Measurements from ENCODE around the gene FRMD5.
"Not testable (repeated sequence)": the region's sequence is repeated elsewhere in the genome, so short reads cannot be mapped to it uniquely, and the experiment has no call there.

FRMD5 gene

GRCh38 chr15:44195151-44195740, at the start of gene FRMD5:
FRMD5 (minus strand) TSS chr15:44195271.
- DNase-seq (ENCODE audit: low spot score), result peak; percentile 96

- DNase-seq (ENCODE audit: low spot score), result no peak
Measured at GRCh38 chr15:44243829-44244228, 48.8 kb upstream of the FRMD5 start.

- DNase-seq (ENCODE audit: low spot score), result no peak
Measured at GRCh38 chr15:44243141-44243540, 48.1 kb upstream of the FRMD5 start.

GRCh38 chr15:44231842-44232241, 36.8 kb upstream of the FRMD5 start:
- no peak for DNase-seq (ENCODE audit: low spot score)

- not testable (repeated sequence) for DNase-seq (ENCODE audit: low spot score)
Measured at GRCh38 chr15:44229301-44229700, 34.2 kb upstream of the FRMD5 start.

- DNase-seq (ENCODE audit: low spot score), result no peak
Measured at GRCh38 chr15:44227584-44227983, 32.5 kb upstream of the FRMD5 start.

- not testable (repeated sequence) for DNase-seq (ENCODE audit: low spot score)
Measured at GRCh38 chr15:44227001-44227400, 31.9 kb upstream of the FRMD5 start.

GRCh38 chr15:44222478-44222877, 27.4 kb upstream of the FRMD5 start:
- DNase-seq (ENCODE audit: low spot score), result no peak

GRCh38 chr15:44219073-44219472, 24.0 kb upstream of the FRMD5 start:
- DNase-seq (ENCODE audit: low spot score), result no peak

GRCh38 chr15:44216958-44217357, 21.9 kb upstream of the FRMD5 start:
- DNase-seq (ENCODE audit: low spot score), result no peak

- DNase-seq (ENCODE audit: low spot score), result peak; percentile 64
Measured at GRCh38 chr15:44215594-44215993, 20.5 kb upstream of the FRMD5 start.

- no peak for DNase-seq (ENCODE audit: low spot score)
Measured at GRCh38 chr15:44208956-44209355, 13.9 kb upstream of the FRMD5 start.

- peak; percentile 35 for DNase-seq (ENCODE audit: low spot score)
Measured at GRCh38 chr15:44207643-44208042, 12.6 kb upstream of the FRMD5 start.

GRCh38 chr15:44199393-44199792, 4.3 kb upstream of the FRMD5 start:
- DNase-seq (ENCODE audit: low spot score), result no peak

GRCh38 chr15:44194323-44195150, 534 bp downstream of the FRMD5 start:
- DNase-seq (ENCODE audit: low spot score), result peak; percentile 42

- DNase-seq (ENCODE audit: low spot score), result peak; percentile 45
Measured at GRCh38 chr15:44193651-44194322, 1.3 kb downstream of the FRMD5 start.

- DNase-seq (ENCODE audit: low spot score), result no peak
Measured at GRCh38 chr15:44188795-44189194, 6.3 kb downstream of the FRMD5 start.

GRCh38 chr15:44186705-44187104, 8.4 kb downstream of the FRMD5 start:
- DNase-seq (ENCODE audit: low spot score), result no peak

- no peak for DNase-seq (ENCODE audit: low spot score)
Measured at GRCh38 chr15:44183363-44183762, 11.7 kb downstream of the FRMD5 start.

- DNase-seq (ENCODE audit: low spot score), result no peak
Measured at GRCh38 chr15:44181410-44181809, 13.7 kb downstream of the FRMD5 start.

GRCh38 chr15:44177139-44177538, 17.9 kb downstream of the FRMD5 start:
- DNase-seq (ENCODE audit: low spot score), result no peak

GRCh38 chr15:44173813-44174212, 21.3 kb downstream of the FRMD5 start:
- no peak for DNase-seq (ENCODE audit: low spot score)

- DNase-seq (ENCODE audit: low spot score), result no peak
Measured at GRCh38 chr15:44163370-44163769, 31.7 kb downstream of the FRMD5 start.
